Measurements from ENCODE around the gene CDCA7. TPM values are rescaled to one million over a fixed set of nuclear protein-coding genes. Genes with fewer than 3 reads are reported as not detected.
"Not testable (repeated sequence)": the region's sequence is repeated elsewhere in the genome, so short reads cannot be mapped to it uniquely, and the experiment has no call there.

Gene CDCA7
- total and polyA plus RNA-seq, 12 donors: 0.33 to 1.8 (median 1.0) TPM

DNA sequence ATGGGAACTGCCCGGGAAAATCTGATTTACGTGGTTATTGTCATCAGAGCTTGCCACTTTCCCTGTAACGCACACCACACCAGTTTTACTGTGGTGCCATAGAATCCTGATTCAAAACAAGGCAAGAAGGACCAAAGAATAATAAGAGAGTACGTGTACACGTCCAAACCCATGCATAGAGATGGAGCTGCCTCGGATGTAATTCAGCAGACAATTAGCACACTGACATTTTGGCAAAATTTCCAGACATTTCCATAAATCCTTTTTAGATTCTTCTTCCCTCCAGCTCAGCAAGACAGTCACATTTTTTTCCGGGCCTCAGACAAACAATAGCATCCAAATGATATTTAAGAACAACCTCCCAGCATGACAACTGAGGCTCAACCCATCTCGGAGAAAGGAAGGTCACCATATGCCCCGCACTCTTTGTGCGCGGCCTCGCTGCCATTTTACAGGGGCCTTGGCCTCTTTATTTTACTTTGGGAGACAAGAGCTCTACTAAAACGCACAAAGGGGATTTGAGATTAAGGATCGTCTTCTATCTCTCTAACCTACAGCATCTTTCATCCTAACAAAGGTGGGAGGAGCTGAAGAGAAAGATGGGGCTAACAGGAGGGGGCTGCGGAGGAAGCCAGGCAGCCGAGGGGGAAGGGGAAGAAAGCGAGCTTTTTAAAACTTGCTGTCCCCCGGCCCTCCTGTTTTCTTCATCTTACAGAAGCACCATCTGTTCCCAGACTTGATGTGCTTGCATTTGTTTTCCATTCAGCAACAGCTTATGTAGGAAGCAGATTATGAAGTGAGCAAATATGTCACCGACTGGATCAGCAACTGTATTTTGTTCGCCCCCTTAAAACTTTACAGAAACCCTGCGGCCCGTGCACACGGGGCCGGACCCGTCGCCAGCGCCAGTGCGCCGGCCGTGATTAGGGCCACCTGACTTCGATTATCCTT is 61.0 kb downstream of the CDCA7 start:
- peaks cover 0 to 5% (median 0%) of the 10 kb centered on the region in 9 donors for H3K4me1 ChIP-seq
- H3K27ac ChIP-seq: no peak overlapping the region
- H3K27me3 ChIP-seq: peaks cover 0 to 7% (median 0%) of the 10 kb centered on the region in 7 donors
- H3K9me3 ChIP-seq: no peaks in the 10 kb centered on the region
- ATAC-seq (no peak), DNase-seq (no peak)
- intact Hi-C loops (cut with DNase I): no loop called here
- WGBS, 2 donors: 71 to 77% methylated on average over 31 of the region's 31 CpGs
- TF ChIP-seq, protein P1, sequence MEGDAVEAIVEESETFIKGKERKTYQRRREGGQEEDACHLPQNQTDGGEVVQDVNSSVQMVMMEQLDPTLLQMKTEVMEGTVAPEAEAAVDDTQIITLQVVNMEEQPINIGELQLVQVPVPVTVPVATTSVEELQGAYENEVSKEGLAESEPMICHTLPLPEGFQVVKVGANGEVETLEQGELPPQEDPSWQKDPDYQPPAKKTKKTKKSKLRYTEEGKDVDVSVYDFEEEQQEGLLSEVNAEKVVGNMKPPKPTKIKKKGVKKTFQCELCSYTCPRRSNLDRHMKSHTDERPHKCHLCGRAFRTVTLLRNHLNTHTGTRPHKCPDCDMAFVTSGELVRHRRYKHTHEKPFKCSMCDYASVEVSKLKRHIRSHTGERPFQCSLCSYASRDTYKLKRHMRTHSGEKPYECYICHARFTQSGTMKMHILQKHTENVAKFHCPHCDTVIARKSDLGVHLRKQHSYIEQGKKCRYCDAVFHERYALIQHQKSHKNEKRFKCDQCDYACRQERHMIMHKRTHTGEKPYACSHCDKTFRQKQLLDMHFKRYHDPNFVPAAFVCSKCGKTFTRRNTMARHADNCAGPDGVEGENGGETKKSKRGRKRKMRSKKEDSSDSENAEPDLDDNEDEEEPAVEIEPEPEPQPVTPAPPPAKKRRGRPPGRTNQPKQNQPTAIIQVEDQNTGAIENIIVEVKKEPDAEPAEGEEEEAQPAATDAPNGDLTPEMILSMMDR (IDR thresholded peaks at IDR 0.05): no peak
- H3K36me3 ChIP-seq: no peaks in the 10 kb centered on the region
- H3K4me3 ChIP-seq: no peak overlapping the region

DNA sequence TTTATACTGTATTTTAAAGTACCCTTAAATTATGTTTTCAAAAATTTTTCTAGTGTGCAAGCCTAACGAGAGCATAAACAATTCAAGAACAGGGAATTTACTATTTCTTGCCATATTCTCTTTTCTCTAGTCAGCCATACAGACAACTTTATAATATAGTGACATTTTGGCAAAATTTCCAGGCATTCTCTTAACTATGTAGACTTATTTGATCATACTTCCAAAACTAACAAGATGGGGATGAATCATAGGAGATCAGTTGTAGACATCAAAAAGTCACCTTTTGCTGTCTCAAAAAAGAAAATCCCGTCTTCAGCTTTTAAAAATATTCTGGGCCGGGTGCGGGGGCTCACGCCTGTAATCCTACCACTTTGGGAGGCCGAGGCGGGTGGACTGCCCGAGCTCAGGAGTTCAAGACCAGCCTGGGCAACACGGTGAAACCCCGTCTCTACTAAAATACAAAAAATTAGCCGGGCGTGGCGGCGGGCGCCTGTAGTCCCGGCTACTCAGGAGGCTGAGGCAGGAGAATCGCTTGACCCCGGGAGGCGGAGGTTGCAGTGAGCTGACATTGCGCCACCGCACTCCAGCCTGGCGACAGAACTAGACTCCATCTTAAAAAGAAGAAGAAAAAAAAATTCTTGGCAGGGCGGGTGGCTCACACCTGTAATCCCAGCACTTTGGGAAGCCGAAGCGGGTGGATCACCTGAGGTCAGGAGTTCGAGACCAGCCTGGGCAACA is 61.9 kb downstream of the CDCA7 start:
- intact Hi-C loops (cut with DNase I); ATAC-seq; H3K4me1 ChIP-seq; H3K27ac ChIP-seq; H3K9me3 ChIP-seq; DNase-seq; H3K36me3 ChIP-seq; H3K4me3 ChIP-seq: not testable (repeated sequence)
- peaks cover 0 to 11% (median 0%) of the 10 kb centered on the region in 7 donors for H3K27me3 ChIP-seq
- WGBS, 2 donors: 95 to 97% methylated on average over 26 of the region's 26 CpGs

DNA sequence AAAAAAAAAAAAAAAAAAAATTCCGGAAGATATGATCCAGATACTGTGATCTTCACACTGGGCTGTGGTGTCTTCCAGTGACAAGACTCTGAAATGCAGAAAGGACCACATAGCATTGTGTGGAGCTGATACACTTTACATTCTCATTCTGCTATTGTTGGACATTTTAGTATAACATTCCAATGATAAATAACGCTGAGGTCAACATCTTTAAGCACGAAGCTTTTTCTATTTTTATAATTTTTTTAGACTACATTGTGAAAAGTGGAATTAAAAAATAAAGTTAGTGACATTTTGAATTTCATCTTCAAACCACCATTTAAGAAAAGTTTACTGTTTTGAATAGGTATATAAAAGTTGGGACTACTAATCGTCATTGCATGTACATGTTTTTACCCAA is 62.7 kb downstream of the CDCA7 start:
- H3K27ac ChIP-seq: no peak overlapping the region
- WGBS, 2 donors: 88 to 92% methylated on average over 4 of the region's 4 CpGs
- ATAC-seq: no peak
- intact Hi-C loops (cut with DNase I): no loop called here
- peaks cover 0 to 11% (median 0%) of the 10 kb centered on the region in 7 donors for H3K27me3 ChIP-seq
- H3K4me1 ChIP-seq: peaks cover 0 to 5% (median 0%) of the 10 kb centered on the region in 9 donors
- TF ChIP-seq, protein P1 (IDR thresholded peaks at IDR 0.05): no peak
- H3K4me3 ChIP-seq: no peak overlapping the region
- no peak for DNase-seq
- H3K36me3 ChIP-seq: no peaks in the 10 kb centered on the region
- H3K9me3 ChIP-seq: no peaks in the 10 kb centered on the region

DNA sequence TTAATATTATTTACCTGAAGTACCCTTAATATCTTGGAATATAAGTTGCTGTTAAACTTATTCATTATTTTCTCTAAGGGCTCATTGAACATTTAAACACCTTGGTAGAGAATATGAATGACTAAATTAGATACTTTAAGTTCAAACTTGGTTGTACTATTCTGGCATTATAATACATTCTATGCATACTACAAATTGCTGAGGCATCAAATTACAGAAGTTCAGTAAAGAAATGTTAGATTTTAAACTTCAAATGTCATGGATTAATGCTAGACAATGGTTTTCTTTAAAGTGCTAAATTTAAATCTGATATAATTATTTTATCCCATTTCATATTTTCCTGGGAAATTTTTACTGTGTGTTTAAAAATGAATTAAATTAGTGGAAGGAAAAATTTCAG is 63.1 kb downstream of the CDCA7 start:
- peaks cover 0 to 1% (median 0%) of the 10 kb centered on the region in 9 donors for H3K4me1 ChIP-seq
- TF ChIP-seq, protein P1 (IDR thresholded peaks at IDR 0.05): no peak

More for the DNA sequence above, 63.1 kb downstream of the CDCA7 start:
- Histone ChIP-seq H3K27me3 (peaks cover 0 to 11% (median 0%) of the 10 kb centered on the region in 7 donors), H3K27ac (no peak overlapping the region), H3K4me3 (no peak overlapping the region), H3K36me3 (no peaks in the 10 kb centered on the region), H3K9me3 (no peaks in the 10 kb centered on the region)
- no peak for DNase-seq
- ATAC-seq: no peak
- intact Hi-C loops (cut with DNase I): no loop called here
